Neural progenitor cell (in vitro differentiated cells): Measurements from ENCODE around the gene TBXAS1. TPM values are rescaled to one million over a fixed set of nuclear protein-coding genes. Genes with fewer than 3 reads are reported as not detected.

Source experiments
- DNase-seq: peaks from one replicate; pipeline ENCODE4 v3.0.0-alpha.2; 2016; ENCODE audit warnings: low spot score
- H2AFZ ChIP-seq: fragments of 200-600 bp; sonication (generic); replicated peaks from 2 replicates; pipeline ENCODE4 v1.6.1; 2016; ENCODE audit warnings: antibody characterized with exemption
- H3F3A ChIP-seq: fragments of 200-600 bp; sonication (generic); 2 replicates; pipeline ENCODE4 v1.6.1; 2016; ENCODE audit warnings: antibody characterized with exemption, low read depth
- H3K27ac ChIP-seq: fragments of 200-600 bp; sonication (generic); 2 replicates; pipeline ENCODE4 v1.5.1; 2016; ENCODE audit warnings: mild to moderate bottlenecking
- H3K27me3 ChIP-seq: fragments of 200-600 bp; sonication (generic); 2 replicates; pipeline ENCODE4 v1.6.1; 2016; ENCODE audit warnings: mild to moderate bottlenecking, moderate library complexity
- H3K36me3 ChIP-seq: fragments of 200-600 bp; sonication (generic); 2 replicates; pipeline ENCODE4 v1.5.1; 2016
- H3K4me1 ChIP-seq: fragments of 200-600 bp; sonication (generic); 2 replicates; pipeline ENCODE4 v1.6.1; 2016; ENCODE audit warnings: mixed run types
- H3K4me2 ChIP-seq: fragments of 200-600 bp; sonication (generic); 2 replicates; pipeline ENCODE4 v1.6.1; 2016
- H3K4me3 ChIP-seq: fragments of 200-600 bp; sonication (generic); 2 replicates; pipeline ENCODE4 v1.5.1; 2016
- H3K79me2 ChIP-seq: fragments of 200-600 bp; sonication (generic); 2 replicates; pipeline ENCODE4 v1.6.1; 2016; ENCODE audit warnings: low read depth
- H3K9ac ChIP-seq: fragments of 200-600 bp; sonication (generic); 2 replicates; pipeline ENCODE4 v1.6.1; 2016
- H3K9me3 ChIP-seq: fragments of 200-600 bp; sonication (generic); 2 replicates; pipeline ENCODE4 v1.5.1; 2016; ENCODE audit warnings: low read depth
- H4K20me1 ChIP-seq: fragments of 200-600 bp; sonication (generic); 2 replicates; pipeline ENCODE4 v1.6.1; 2016; ENCODE audit warnings: low read depth
- H3K27ac Mint-ChIP-seq: 3 replicates; pipeline ENCODE4 v1.8.0; 2021; ENCODE audit warnings: mixed read lengths
- H3K27me3 Mint-ChIP-seq: 2 replicates; pipeline ENCODE4 v1.8.0; 2022; ENCODE audit warnings: low read depth, mild to moderate bottlenecking, inconsistent platforms, moderate library complexity, mixed read lengths; ENCODE audit not compliant: insufficient read depth
- H3K36me3 Mint-ChIP-seq: 3 replicates; pipeline ENCODE4 v1.8.0; 2021; ENCODE audit warnings: mixed read lengths
- H3K4me1 Mint-ChIP-seq: 3 replicates; pipeline ENCODE4 v1.8.0; 2021; ENCODE audit warnings: mixed read lengths
- H3K4me3 Mint-ChIP-seq: 3 replicates; pipeline ENCODE4 v1.8.0; 2021; ENCODE audit warnings: mild to moderate bottlenecking, moderate library complexity, mixed read lengths
- H3K9me3 Mint-ChIP-seq: 3 replicates; pipeline ENCODE4 v1.8.0; 2020; ENCODE audit warnings: mixed read lengths
- CTCF ChIP-seq: fragments of 200-600 bp; sonication (generic); IDR thresholded peaks from 2 replicates; pipeline ENCODE4 v1.5.1; 2017; ENCODE audit warnings: antibody characterized with exemption, mild to moderate bottlenecking
- EZH2 ChIP-seq: fragments of 200-600 bp; sonication (generic); IDR thresholded peaks from 2 replicates; pipeline ENCODE4 v1.6.1; 2017; ENCODE audit warnings: antibody characterized with exemption, mild to moderate bottlenecking, moderate library complexity
- EZH2phosphoT487 ChIP-seq: fragments of 200-600 bp; sonication (generic); IDR thresholded peaks from 2 replicates; pipeline ENCODE4 v1.6.1; 2017; ENCODE audit warnings: antibody characterized with exemption
- total RNA-seq: library from RNA; depleted of rRNA; stranded (reverse); fragments of >200 nt; gene quantifications from 2 replicates; pipeline ENCODE4 v1.2.3, GENCODE V29; 2015; ENCODE audit warnings: low replicate concordance

TBXAS1 gene
- total RNA-seq, 1 donor from 2014 or later, result not detected

- H3K27me3 ChIP-seq, result no peaks in the 10 kb centered on the region
- no peaks in the 10 kb centered on the region for H4K20me1 ChIP-seq
- Mint-ChIP-seq H3K4me3 (no peak overlapping the region), H3K9me3 (no peaks in the 10 kb centered on the region), H3K36me3 (no peaks in the 10 kb centered on the region), H3K27me3 (no peaks in the 10 kb centered on the region), H3K27ac (no peak overlapping the region), H3K4me1 (peaks cover 13% of the 10 kb centered on the region)
- H3K27ac ChIP-seq, result no peak overlapping the region
- H3F3A ChIP-seq, result peaks cover 5% of the 10 kb centered on the region
- H3K9me3 ChIP-seq, result no peaks in the 10 kb centered on the region
- no peak overlapping the region for H2AFZ ChIP-seq
- peaks cover 21% of the 10 kb centered on the region for H3K4me1 ChIP-seq
- H3K4me2 ChIP-seq, result no peak overlapping the region
- no peak overlapping the region for H3K9ac ChIP-seq
- no peak for TF ChIP-seq EZH2phosphoT487
- no peak for TF ChIP-seq EZH2
- TF ChIP-seq CTCF, result no peak
- no peak overlapping the region for H3K4me3 ChIP-seq
- H3K79me2 ChIP-seq, result no peaks in the 10 kb centered on the region
- DNase-seq, result no peak
- H3K36me3 ChIP-seq, result no peaks in the 10 kb centered on the region
Measured at GRCh38 chr7:139965942-139966628, 137.0 kb downstream of the TBXAS1 start.

GRCh38 chr7:139966949-139967348 lies 137.9 kb downstream of the TBXAS1 start:
- H3K36me3 Mint-ChIP-seq, result no peaks in the 10 kb centered on the region
- no peaks in the 10 kb centered on the region for H3K9me3 Mint-ChIP-seq
- no peaks in the 10 kb centered on the region for H3K36me3 ChIP-seq
- H3K9me3 ChIP-seq, result no peaks in the 10 kb centered on the region
- H3K4me3 Mint-ChIP-seq, result no peak overlapping the region
- H3K27ac ChIP-seq, result no peak overlapping the region
- H3K79me2 ChIP-seq, result no peaks in the 10 kb centered on the region
- no peak overlapping the region for H3K9ac ChIP-seq
- no peaks in the 10 kb centered on the region for H3K27me3 ChIP-seq
- no peaks in the 10 kb centered on the region for H3K27me3 Mint-ChIP-seq
- peaks cover 21% of the 10 kb centered on the region for H3K4me1 Mint-ChIP-seq
- H3K4me1 ChIP-seq, result peaks cover 29% of the 10 kb centered on the region
- H4K20me1 ChIP-seq, result no peaks in the 10 kb centered on the region
- DNase-seq, result no peak
- H3K27ac Mint-ChIP-seq, result no peak overlapping the region
- H3K4me2 ChIP-seq, result no peak overlapping the region
- no peak for TF ChIP-seq EZH2
- TF ChIP-seq CTCF, result no peak
- no peak for TF ChIP-seq EZH2phosphoT487
- no peak overlapping the region for H3K4me3 ChIP-seq
- H3F3A ChIP-seq, result peaks cover 13% of the 10 kb centered on the region
- no peak overlapping the region for H2AFZ ChIP-seq

GRCh38 chr7:139968931-139969330 lies 139.9 kb downstream of the TBXAS1 start:
- DNase-seq, result no peak
- no peaks in the 10 kb centered on the region for H3K79me2 ChIP-seq
- peaks cover 33% of the 10 kb centered on the region for H3F3A ChIP-seq
- peaks cover 49% of the 10 kb centered on the region for H3K4me1 ChIP-seq
- H3K4me2 ChIP-seq, result peak overlapping the region; percentile 33
- TF ChIP-seq CTCF (no peak), EZH2 (no peak), EZH2phosphoT487 (no peak)
- H3K4me1 Mint-ChIP-seq, result peaks cover 41% of the 10 kb centered on the region
- H3K4me3 ChIP-seq, result no peak overlapping the region
- no peak overlapping the region for H3K4me3 Mint-ChIP-seq
- H3K9me3 ChIP-seq, result no peaks in the 10 kb centered on the region
- no peaks in the 10 kb centered on the region for H3K27me3 Mint-ChIP-seq
- H3K36me3 ChIP-seq, result no peaks in the 10 kb centered on the region
- H3K27ac ChIP-seq, result no peak overlapping the region
- peak overlapping the region; percentile 7 for H3K27ac Mint-ChIP-seq
- no peaks in the 10 kb centered on the region for H3K36me3 Mint-ChIP-seq
- H3K27me3 ChIP-seq, result no peaks in the 10 kb centered on the region
- H4K20me1 ChIP-seq, result no peaks in the 10 kb centered on the region
- H3K9me3 Mint-ChIP-seq, result no peaks in the 10 kb centered on the region
- no peak overlapping the region for H3K9ac ChIP-seq
- no peak overlapping the region for H2AFZ ChIP-seq
